ENCODE measurements around the gene HNMT. TPM values are rescaled to one million over a fixed set of nuclear protein-coding genes. Genes with fewer than 3 reads are reported as not detected.

Gene HNMT
- total and polyA plus RNA-seq, 2 of the 13 experiments (the other 11 are each of a cell fraction or from before 2014, with no cell fraction given), result 279 to 309 TPM

GRCh38 chr2:137942833-137943677 is 21.2 kb upstream of the HNMT start (continued):
- TF ChIP-seq JARID2 (CRISPR knock-in tag; IDR thresholded peaks at IDR 0.05; ENCODE audit: insufficient replicate concordance), result no peak
- TF ChIP-seq HDAC6 (IDR thresholded peaks at IDR 0.05; ENCODE audit: low read depth, low read length), result no peak
- TF ChIP-seq RFXAP (CRISPR knock-in tag; IDR thresholded peaks at IDR 0.05; ENCODE audit: borderline replicate concordance), result peak; percentile 62; the same call in 1 of the 2 replicates
- TF ChIP-seq ATF7 (IDR thresholded peaks at IDR 0.05), result no peak; the same call in 1 of the 2 replicates
- peak; percentile 68; the same call in 1 of the 2 replicates for TF ChIP-seq ATF7 (CRISPR knock-in tag; IDR thresholded peaks at IDR 0.05)
- TF ChIP-seq HMG20A (CRISPR knock-in tag; IDR thresholded peaks at IDR 0.05; ENCODE audit: borderline replicate concordance), result peak; percentile 91
- TF ChIP-seq ZBTB8A (CRISPR knock-in tag; IDR thresholded peaks at IDR 0.05; ENCODE audit: borderline replicate concordance, low read depth), result no peak
- TF ChIP-seq PTBP1 (IDR thresholded peaks at IDR 0.05; ENCODE audit: low read depth, low read length, poor library complexity, severe bottlenecking), result no peak
- TF ChIP-seq ZNF678 (CRISPR knock-in tag; IDR thresholded peaks at IDR 0.05), result no peak
- TF ChIP-seq, protein P1, sequence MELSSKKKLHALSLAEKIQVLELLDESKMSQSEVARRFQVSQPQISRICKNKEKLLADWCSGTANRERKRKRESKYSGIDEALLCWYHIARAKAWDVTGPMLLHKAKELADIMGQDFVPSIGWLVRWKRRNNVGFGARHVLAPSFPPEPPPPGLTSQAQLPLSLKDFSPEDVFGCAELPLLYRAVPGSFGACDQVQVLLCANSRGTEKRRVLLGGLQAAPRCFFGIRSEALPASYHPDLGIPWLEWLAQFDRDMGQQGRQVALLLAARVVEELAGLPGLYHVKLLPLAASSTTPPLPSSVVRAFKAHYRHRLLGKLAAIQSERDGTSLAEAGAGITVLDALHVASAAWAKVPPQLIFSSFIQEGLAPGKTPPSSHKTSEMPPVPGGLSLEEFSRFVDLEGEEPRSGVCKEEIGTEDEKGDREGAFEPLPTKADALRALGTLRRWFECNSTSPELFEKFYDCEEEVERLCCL (CRISPR knock-in tag; IDR thresholded peaks at IDR 0.05; ENCODE audit: borderline replicate concordance), result no peak
- TF ChIP-seq ZFP41 (CRISPR knock-in tag; IDR thresholded peaks at IDR 0.05; ENCODE audit: borderline replicate concordance), result no peak
- TF ChIP-seq JDP2 (CRISPR knock-in tag; IDR thresholded peaks at IDR 0.05; ENCODE audit: borderline replicate concordance), result no peak
- no peak for TF ChIP-seq ZNF569 (CRISPR knock-in tag; IDR thresholded peaks at IDR 0.05; ENCODE audit: borderline replicate concordance)
- no peak; the same call in 1 of the 2 replicates for TF ChIP-seq ZNF224 (CRISPR knock-in tag; IDR thresholded peaks at IDR 0.05)
- TF ChIP-seq, protein P2, sequence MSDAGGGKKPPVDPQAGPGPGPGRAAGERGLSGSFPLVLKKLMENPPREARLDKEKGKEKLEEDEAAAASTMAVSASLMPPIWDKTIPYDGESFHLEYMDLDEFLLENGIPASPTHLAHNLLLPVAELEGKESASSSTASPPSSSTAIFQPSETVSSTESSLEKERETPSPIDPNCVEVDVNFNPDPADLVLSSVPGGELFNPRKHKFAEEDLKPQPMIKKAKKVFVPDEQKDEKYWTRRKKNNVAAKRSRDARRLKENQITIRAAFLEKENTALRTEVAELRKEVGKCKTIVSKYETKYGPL (CRISPR knock-in tag; IDR thresholded peaks at IDR 0.05), result no peak
- TF ChIP-seq ZNF101 (CRISPR knock-in tag; IDR thresholded peaks at IDR 0.05; ENCODE audit: borderline replicate concordance, low read depth), result no peak
- TF ChIP-seq ZNF704 (CRISPR knock-in tag; IDR thresholded peaks at IDR 0.05; ENCODE audit: borderline replicate concordance), result no peak
- TF ChIP-seq PBX3 (CRISPR knock-in tag; IDR thresholded peaks at IDR 0.05; ENCODE audit: borderline replicate concordance), result no peak
- peak; percentile 94 for TF ChIP-seq BRF2 (CRISPR knock-in tag; IDR thresholded peaks at IDR 0.05)
- TF ChIP-seq TOE1 (CRISPR knock-in tag; IDR thresholded peaks at IDR 0.05), result no peak
- TF ChIP-seq ISL2 (CRISPR knock-in tag; IDR thresholded peaks at IDR 0.05), result peak; percentile 94
- 0 out of 2 replicates have a peak, but pooled peaks have one; percentile 33 for TF ChIP-seq KDM4B (CRISPR knock-in tag; IDR thresholded peaks at IDR 0.05)
- no peak for TF ChIP-seq ZNF850 (CRISPR knock-in tag; conservative IDR thresholded peaks at IDR 0.05)
- TF ChIP-seq MTF1 (CRISPR knock-in tag; IDR thresholded peaks at IDR 0.05), result no peak

Data from HepG2 (cell line).